ENCODE results near the gene OR1G1. TPM values are rescaled to one million over a fixed set of nuclear protein-coding genes. Genes with fewer than 3 reads are reported as not detected.
"Not testable (repeated sequence)": the region's sequence is repeated elsewhere in the genome, so short reads cannot be mapped to it uniquely, and the experiment has no call there.

Gene OR1G1
- not detected for total RNA-seq

DNA sequence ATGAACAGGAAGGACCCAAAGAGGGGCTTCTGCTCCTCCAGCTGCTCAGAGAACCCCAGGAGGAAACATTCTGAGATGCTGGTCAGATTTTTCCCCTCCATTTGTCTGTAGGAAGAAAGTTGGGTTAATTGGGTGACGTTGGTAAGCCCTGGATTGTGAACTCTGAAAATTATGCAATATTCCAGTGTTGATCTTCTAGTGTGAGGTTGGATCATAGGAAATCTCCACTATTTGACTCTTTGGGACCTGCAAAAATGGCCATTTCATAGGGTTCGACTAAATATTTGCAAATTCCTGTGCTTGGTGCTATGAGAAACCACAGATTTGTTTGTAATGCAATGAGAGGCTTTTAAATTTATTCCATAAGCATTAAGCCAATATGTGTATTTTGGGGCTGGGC is at the start of gene OR1G1:
OR1G1 (minus strand) TSS at position 101 of the 400 bp plus-strand sequence; CDS start at position 101, 0 bp downstream.
- no peak within 1 kb of the TSS for H3K4me3 ChIP-seq (ENCODE audit: low read length)
- peaks cover 6% of the 10 kb centered on the region for H3K27me3 ChIP-seq (ENCODE audit: insufficient read depth, low read length)
- no peaks in the 10 kb centered on the region for H3K4me1 ChIP-seq (ENCODE audit: insufficient read depth, low read length)
- H3K9me3 ChIP-seq (ENCODE audit: low read depth, low read length) = no peaks in the 10 kb centered on the region

DNA sequence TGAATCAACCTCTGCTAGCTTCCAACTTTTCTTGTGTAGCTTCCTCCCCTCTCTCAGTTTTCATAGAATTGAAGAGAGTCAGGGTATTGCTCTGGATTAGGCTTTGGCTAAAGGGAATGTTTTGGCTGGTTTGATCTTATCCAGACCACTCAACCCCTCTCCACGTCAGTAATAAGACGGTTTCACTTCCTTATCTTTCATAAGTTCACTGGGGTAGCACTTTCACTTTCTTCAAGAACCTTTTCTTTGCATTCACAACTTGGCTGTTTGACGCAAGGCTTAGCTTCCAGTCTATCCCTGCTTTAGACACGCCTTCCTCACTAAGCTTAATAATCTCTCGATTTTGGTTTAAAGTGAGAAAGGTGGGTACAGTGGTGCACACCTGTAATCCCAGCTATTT is 40.2 kb upstream of the OR1G1 start:
- no peaks in the 10 kb centered on the region for H3K27me3 ChIP-seq (ENCODE audit: insufficient read depth, low read length)
- H3K9me3 ChIP-seq (ENCODE audit: low read depth, low read length) = no peaks in the 10 kb centered on the region
- H3K4me1 ChIP-seq (ENCODE audit: insufficient read depth, low read length) = peaks cover 23% of the 10 kb centered on the region
- H3K4me3 ChIP-seq (ENCODE audit: low read length) = no peak overlapping the region

- Histone ChIP-seq H3K4me3 (ENCODE audit: low read length) (no peak overlapping the region), H3K27me3 (ENCODE audit: insufficient read depth, low read length) (no peaks in the 10 kb centered on the region), H3K4me1 (ENCODE audit: insufficient read depth, low read length) (peaks cover 7% of the 10 kb centered on the region), H3K9me3 (ENCODE audit: low read depth, low read length) (no peaks in the 10 kb centered on the region)
These were observed 29.9 kb upstream of the OR1G1 start for GRCh38 chr17:3157218-3157617.

GRCh38 chr17:3137494-3137893 is 10.1 kb upstream of the OR1G1 start:
- not testable (repeated sequence) for H3K9me3 ChIP-seq (ENCODE audit: low read depth, low read length); H3K4me1 ChIP-seq (ENCODE audit: insufficient read depth, low read length); H3K27me3 ChIP-seq (ENCODE audit: insufficient read depth, low read length); H3K4me3 ChIP-seq (ENCODE audit: low read length)

- no peaks in the 10 kb centered on the region for H3K4me1 ChIP-seq (ENCODE audit: insufficient read depth, low read length)
- H3K27me3 ChIP-seq (ENCODE audit: insufficient read depth, low read length) = no peaks in the 10 kb centered on the region
- peaks cover 5% of the 10 kb centered on the region for H3K9me3 ChIP-seq (ENCODE audit: low read depth, low read length)
- H3K4me3 ChIP-seq (ENCODE audit: low read length) = no peak within 1 kb of the TSS
These were observed 23.0 kb downstream of the OR1G1 start, which contains the start of gene OR1D2 for GRCh38 chr17:3104322-3104721. TSS of gene OR1D2 (minus strand) at chr17:3104422. CDS start at chr17:3092996, 11,426 bp downstream.

Other genes starting within 250 kb of the OR1G1 start
- gene OR1D5, start 63.9 kb downstream of the OR1G1 start, total RNA-seq = not detected
- 0.21 TPM for gene OR1D2, start 23.1 kb downstream of the OR1G1 start, total RNA-seq
- gene OR1A2, start 70.0 kb upstream of the OR1G1 start, total RNA-seq = not detected
- gene OR1A1, start 80.1 kb upstream of the OR1G1 start, total RNA-seq = not detected
- not detected for gene OR3A1, start 170.8 kb upstream of the OR1G1 start, total RNA-seq

Data from mononuclear cell (primary cell).